Cardiac muscle cell (in vitro differentiated cells and primary cell): ENCODE results near the gene MED8. TPM values are rescaled to one million over a fixed set of nuclear protein-coding genes. Genes with fewer than 3 reads are reported as not detected.

ENCODE experiments used
- DNase-seq, 2 donors: peaks; one replicate each; pipeline versions ENCODE4 v3.0.0 to v3.0.0-alpha.2; 2010 to 2017; ENCODE audit warnings: low read depth in 1 of 2, low spot score in 1 of 2
- H3K27ac ChIP-seq: fragments of 200-600 bp; sonication (generic); 2 replicates; pipeline ENCODE4 v1.5.1; 2016
- H3K27me3 ChIP-seq: fragments of 200-600 bp; sonication (generic); 2 replicates; pipeline ENCODE4 v1.6.0; 2016; ENCODE audit warnings: control low read depth
- H3K36me3 ChIP-seq: fragments of 200-600 bp; sonication (generic); 2 replicates; pipeline ENCODE4 v1.5.1; 2016; ENCODE audit warnings: control low read depth
- H3K4me1 ChIP-seq: fragments of 200-600 bp; sonication (generic); 2 replicates; pipeline ENCODE4 v1.8.1; 2017; ENCODE audit warnings: low read depth, mild to moderate bottlenecking, mixed run types
- H3K4me3 ChIP-seq: fragments of 200-600 bp; sonication (generic); 2 replicates; pipeline ENCODE4 v1.5.1; 2016; ENCODE audit warnings: mild to moderate bottlenecking
- H3K9me3 ChIP-seq: fragments of 200-600 bp; sonication (generic); 2 replicates; pipeline ENCODE4 v1.5.1; 2017; ENCODE audit warnings: low read depth, mild to moderate bottlenecking, control low read depth
- polyA plus RNA-seq: library from polyadenylated mRNA; unstranded; fragments of >200 nt; fragmentation: Nextera tagmentation; extraction: Ambion mirVana; gene quantifications from 2 replicates; pipeline ENCODE4 v1.2.1, GENCODE V29; 2016
- total RNA-seq: library from RNA; depleted of rRNA; stranded (reverse); fragments of >200 nt; gene quantifications from 2 replicates; pipeline ENCODE4 v1.2.3, GENCODE V29; 2016
- TF ChIP-seq, protein P1 (sequence below): IDR thresholded peaks from 2 replicates; pipeline ENCODE4 v1.5.1; 2012; ENCODE audit warnings: low read depth, mild to moderate bottlenecking, low read length

Gene MED8, protein sequence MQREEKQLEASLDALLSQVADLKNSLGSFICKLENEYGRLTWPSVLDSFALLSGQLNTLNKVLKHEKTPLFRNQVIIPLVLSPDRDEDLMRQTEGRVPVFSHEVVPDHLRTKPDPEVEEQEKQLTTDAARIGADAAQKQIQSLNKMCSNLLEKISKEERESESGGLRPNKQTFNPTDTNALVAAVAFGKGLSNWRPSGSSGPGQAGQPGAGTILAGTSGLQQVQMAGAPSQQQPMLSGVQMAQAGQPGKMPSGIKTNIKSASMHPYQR
- total RNA-seq (25.5 and 31.3 TPM in 2 replicates), polyA plus RNA-seq (33.3 and 38.8 TPM in 2 replicates)

DNA sequence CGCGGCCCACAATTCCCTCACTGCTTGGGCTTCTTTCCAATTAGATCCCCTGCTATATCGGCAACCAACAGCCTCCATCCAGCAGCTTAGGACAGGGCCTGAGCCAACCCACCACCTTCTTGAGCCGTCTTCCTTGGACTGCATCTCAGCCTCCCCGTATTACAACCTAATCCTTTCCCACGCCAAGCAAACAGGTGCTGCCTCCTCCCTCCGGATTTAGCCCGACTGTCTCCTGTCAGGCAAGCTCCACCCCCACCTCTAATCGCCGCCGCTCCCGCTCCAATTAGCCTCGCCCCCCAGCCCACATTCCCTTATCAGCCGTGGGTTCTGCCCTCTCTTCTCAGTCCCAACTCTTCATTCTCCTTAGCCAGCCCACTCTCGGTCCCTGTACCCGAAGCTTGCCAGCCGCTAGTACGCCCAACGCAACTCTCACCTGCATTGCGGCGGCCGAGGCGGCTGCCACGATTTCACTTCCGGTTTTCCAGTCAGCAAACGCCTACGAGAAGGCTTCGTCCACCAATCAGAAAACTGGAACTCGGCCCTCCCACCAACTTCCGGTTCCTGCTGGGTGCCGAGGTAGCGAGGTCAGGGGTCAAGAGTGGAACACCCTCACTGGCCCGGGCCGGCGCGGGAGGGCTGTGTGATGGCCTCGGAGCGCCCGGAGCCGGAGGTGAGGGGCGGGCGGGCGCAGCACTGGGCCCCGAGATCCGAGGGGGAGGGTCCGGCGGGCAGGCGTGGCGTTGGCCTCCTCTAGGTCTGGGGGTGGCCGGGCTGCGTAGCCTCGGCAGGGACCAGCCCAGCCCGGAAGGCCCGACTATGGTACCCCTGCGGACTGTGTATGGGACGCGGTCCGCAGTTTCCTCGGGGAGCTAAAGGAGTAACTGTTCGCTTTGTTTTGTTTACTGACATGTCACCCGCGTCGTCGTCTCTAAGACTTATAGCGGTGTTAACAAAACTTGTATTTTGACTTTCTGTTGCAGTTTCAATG is at the start of gene MED8, which contains the start of gene SZT2:
Gene MED8, minus strand, starts transcription at position 475 of the 988 bp plus-strand sequence. Its CDS starts 36 bp downstream, at position 439.
Gene SZT2, plus strand, starts transcription at position 574 of the 988 bp plus-strand sequence. Its CDS starts 70 bp downstream, at position 644.
- TF ChIP-seq, protein P1, sequence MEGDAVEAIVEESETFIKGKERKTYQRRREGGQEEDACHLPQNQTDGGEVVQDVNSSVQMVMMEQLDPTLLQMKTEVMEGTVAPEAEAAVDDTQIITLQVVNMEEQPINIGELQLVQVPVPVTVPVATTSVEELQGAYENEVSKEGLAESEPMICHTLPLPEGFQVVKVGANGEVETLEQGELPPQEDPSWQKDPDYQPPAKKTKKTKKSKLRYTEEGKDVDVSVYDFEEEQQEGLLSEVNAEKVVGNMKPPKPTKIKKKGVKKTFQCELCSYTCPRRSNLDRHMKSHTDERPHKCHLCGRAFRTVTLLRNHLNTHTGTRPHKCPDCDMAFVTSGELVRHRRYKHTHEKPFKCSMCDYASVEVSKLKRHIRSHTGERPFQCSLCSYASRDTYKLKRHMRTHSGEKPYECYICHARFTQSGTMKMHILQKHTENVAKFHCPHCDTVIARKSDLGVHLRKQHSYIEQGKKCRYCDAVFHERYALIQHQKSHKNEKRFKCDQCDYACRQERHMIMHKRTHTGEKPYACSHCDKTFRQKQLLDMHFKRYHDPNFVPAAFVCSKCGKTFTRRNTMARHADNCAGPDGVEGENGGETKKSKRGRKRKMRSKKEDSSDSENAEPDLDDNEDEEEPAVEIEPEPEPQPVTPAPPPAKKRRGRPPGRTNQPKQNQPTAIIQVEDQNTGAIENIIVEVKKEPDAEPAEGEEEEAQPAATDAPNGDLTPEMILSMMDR: no peak
- Histone ChIP-seq H3K4me3 (peak within 1 kb of the TSS; percentile 72), H3K27ac (peak within 1 kb of the TSS; percentile 87), H3K27me3 (no peaks in the 10 kb centered on the region), H3K9me3 (no peaks in the 10 kb centered on the region), H3K4me1 (peaks cover 5% of the 10 kb centered on the region), H3K36me3 (peaks cover 28% of the 10 kb centered on the region)
- DNase-seq: peak; percentile 94 to 98

DNA sequence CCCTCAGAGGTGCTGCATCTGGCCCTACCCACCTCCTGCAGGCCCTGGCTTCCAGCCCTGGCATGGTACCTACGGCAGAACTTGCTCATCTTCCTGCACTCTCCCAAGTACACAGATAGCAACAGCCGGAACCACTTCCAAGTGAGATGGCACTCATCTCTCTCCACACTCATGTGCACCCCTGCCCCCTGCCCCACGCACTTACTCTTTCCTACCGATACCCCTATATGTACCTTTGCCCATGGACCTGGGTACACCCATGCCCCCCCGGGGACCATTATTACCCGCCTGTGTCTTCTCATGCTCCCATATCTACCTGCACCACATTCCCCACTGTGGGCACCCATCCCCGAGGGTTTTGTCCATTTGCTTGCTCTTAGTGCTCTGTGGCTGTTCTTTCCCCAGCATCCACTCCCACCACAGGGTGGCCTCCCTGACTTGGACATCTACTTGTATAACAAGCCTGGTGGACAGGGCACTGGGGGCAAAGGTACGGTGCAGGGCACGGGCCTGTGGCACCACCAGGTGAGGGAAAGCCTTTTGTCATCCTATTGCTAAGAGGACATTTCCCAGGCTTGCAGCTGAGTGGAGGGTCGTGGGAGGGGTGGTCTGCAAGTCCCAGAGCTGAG is 49.5 kb upstream of the MED8 start:
- H3K36me3 ChIP-seq: peaks cover 26% of the 10 kb centered on the region
- H3K27ac ChIP-seq: no peak overlapping the region
- H3K4me1 ChIP-seq: peaks cover 5% of the 10 kb centered on the region
- no peaks in the 10 kb centered on the region for H3K9me3 ChIP-seq
- H3K4me3 ChIP-seq: no peak overlapping the region
- TF ChIP-seq, protein P1: no peak
- no peaks in the 10 kb centered on the region for H3K27me3 ChIP-seq
- DNase-seq: no peak

DNA sequence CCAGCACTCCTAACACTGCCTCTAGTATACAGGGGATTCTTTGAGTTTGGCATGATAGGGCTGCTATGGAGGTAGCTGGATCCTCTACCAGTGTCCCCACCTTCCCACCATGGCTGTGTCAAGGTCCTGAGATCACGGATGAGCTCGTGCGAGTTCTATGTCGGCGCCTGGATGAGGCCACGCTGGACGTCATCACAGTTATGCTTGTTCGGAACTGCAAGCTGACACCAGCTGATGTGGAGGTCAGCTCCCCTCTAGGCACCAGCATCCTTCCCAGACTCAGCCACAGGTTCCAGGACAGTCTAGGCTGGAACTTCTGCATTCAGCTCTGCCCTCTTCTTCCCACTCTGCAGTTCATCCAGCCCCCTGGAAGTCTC is 49.0 kb upstream of the MED8 start:
- no peaks in the 10 kb centered on the region for H3K9me3 ChIP-seq
- H3K27ac ChIP-seq: no peak overlapping the region
- no peak overlapping the region for H3K4me3 ChIP-seq
- H3K36me3 ChIP-seq: peaks cover 29% of the 10 kb centered on the region
- no peaks in the 10 kb centered on the region for H3K27me3 ChIP-seq
- TF ChIP-seq, protein P1: no peak
- H3K4me1 ChIP-seq: peaks cover 5% of the 10 kb centered on the region
- DNase-seq: no peak

DNA sequence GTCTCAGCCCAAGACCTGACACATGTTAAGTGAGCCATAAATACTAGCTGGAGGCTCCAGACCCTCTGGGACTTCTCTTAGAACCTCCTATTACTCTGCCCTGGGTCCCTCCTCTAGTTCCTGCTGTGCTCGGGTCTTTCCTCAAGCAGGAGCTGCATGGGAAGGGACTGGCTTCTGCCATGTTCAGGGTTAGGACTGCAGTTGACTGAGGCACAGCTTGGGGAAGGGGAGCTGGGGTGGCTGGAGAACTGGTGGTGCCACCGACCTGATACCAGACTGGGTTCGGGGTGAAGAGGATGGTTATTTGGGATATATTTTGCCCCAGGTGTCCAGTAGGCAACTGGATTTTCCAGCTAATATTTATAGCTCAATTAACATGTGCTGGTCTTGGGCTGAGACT is 48.4 kb upstream of the MED8 start:
- Histone ChIP-seq H3K27me3 (no peaks in the 10 kb centered on the region), H3K27ac (no peak overlapping the region), H3K36me3 (peaks cover 31% of the 10 kb centered on the region), H3K9me3 (no peaks in the 10 kb centered on the region), H3K4me1 (peaks cover 5% of the 10 kb centered on the region), H3K4me3 (no peak overlapping the region)
- TF ChIP-seq, protein P1: no peak
- no peak for DNase-seq
